GM12878 (cell line): ENCODE data around the gene CCDC88C. TPM values are rescaled to one million over a fixed set of nuclear protein-coding genes. Genes with fewer than 3 reads are reported as not detected.

Experiments used
- ATAC-seq: fragments of 200-7000 bp; cut with Tn5 transposase; 3 replicates; pipeline ENCODE4 v1.9.1; 2020; ENCODE audit warnings: mild to moderate bottlenecking, moderate library complexity
- BruUV-seq: library from RNA; stranded (reverse); fragments of 400-500 nt; replicated peaks from 2 replicates; lab custom pipeline; 2021; lab: Mats Ljungman, UMichigan
- CTCF ChIA-PET: fragments of 300-600 bp; sonication (Branson Sonifier 250); formaldehyde crosslinking; extraction: SDS; loops from one replicate; lab custom pipeline; 2021; ENCODE audit warnings: inconsistent platforms; lab: Yijun Ruan, JAX
- POLR2A ChIA-PET: fragments of 350-600 bp; formaldehyde crosslinking; extraction: SDS; loops from one replicate; lab custom pipeline; 2021; ENCODE audit warnings: inconsistent platforms; lab: Charles Lee
- RAD21 ChIA-PET: fragments of 300-600 bp; sonication (Branson Sonifier 250); formaldehyde crosslinking; loops from one replicate; lab custom pipeline; 2023; ENCODE audit warnings: antibody characterized with exemption; ENCODE audit not compliant: unreplicated experiment; lab: Charles Lee
- SMC1A ChIA-PET: fragments of 300-600 bp; sonication (Branson Sonifier 250); formaldehyde crosslinking; loops from one replicate; lab custom pipeline; 2023; ENCODE audit not compliant: unreplicated experiment, uncharacterized antibody; lab: Charles Lee
- DNase-seq: peaks from one replicate; pipeline ENCODE4 v3.0.0-alpha.2; 2011; ENCODE audit warnings: low read depth, low spot score
- FAIRE-seq: peaks from 3 replicates; lab custom pipeline; 2011; peaks lifted over from hg19 to GRCh38; lab: Jason Lieb, UNC
- H2AFZ ChIP-seq: 2 replicates; pipeline ENCODE4 v1.6.0; 2011; ENCODE audit warnings: low read depth, low read length, control low read depth; ENCODE audit not compliant: control insufficient read depth
- H3K27ac ChIP-seq: 2 replicates; pipeline ENCODE4 v1.5.1; 2011; ENCODE audit warnings: control low read depth; ENCODE audit not compliant: control insufficient read depth, insufficient read depth
- H3K27me3 ChIP-seq, 2 experiments: replicated peaks in 1 of 2; 2 replicates each; pipeline versions ENCODE4 v1.6.0 to v1.6.1; 2011; ENCODE audit warnings: low read length in 1 of 2; ENCODE audit not compliant: control insufficient read depth in 2 of 2, insufficient read depth in 2 of 2
- H3K36me3 ChIP-seq, 2 experiments: 2 replicates each; pipeline ENCODE4 v1.5.1; 2011; ENCODE audit warnings: low read length in 1 of 2; ENCODE audit not compliant: control insufficient read depth in 2 of 2, insufficient read depth in 2 of 2
- H3K4me1 ChIP-seq: 2 replicates; pipeline ENCODE4 v1.6.1; 2011; ENCODE audit warnings: mild to moderate bottlenecking, low read length, moderate library complexity, mixed read lengths; ENCODE audit not compliant: control insufficient read depth, insufficient read depth
- H3K4me2 ChIP-seq: 2 replicates; pipeline ENCODE4 v1.6.0; 2011; ENCODE audit warnings: control low read depth; ENCODE audit not compliant: control insufficient read depth, insufficient read depth
- H3K4me3 ChIP-seq: fragments of 200-600 bp; sonication (generic); 2 replicates; pipeline ENCODE4 v1.5.1; 2016
- H3K79me2 ChIP-seq: 2 replicates; pipeline ENCODE4 v1.6.0; 2011; ENCODE audit warnings: low read length; ENCODE audit not compliant: control insufficient read depth, insufficient read depth
- H3K9ac ChIP-seq: 2 replicates; pipeline ENCODE4 v1.8.0; 2011; ENCODE audit warnings: low read length, control low read depth, mixed read lengths; ENCODE audit not compliant: control insufficient read depth, insufficient read depth
- H3K9me3 ChIP-seq: replicated peaks from 3 replicates; pipeline ENCODE4 v1.5.1; 2011; ENCODE audit warnings: mild to moderate bottlenecking, low read length; ENCODE audit not compliant: control insufficient read depth, insufficient read depth
- H4K20me1 ChIP-seq: 2 replicates; pipeline ENCODE4 v1.6.0; 2011; ENCODE audit not compliant: control insufficient read depth, insufficient read depth
- EGR1 ChIP-seq, 2 experiments: IDR thresholded peaks; 1 replicate in 1 of 2; 2 replicates in 1 of 2; pipeline ENCODE4 v1.6.1; 2011 to 2012; ENCODE audit warnings: low read depth in 2 of 2, low read length in 2 of 2, borderline replicate concordance in 1 of 2, mild to moderate bottlenecking in 1 of 2, moderate library complexity in 1 of 2
- EZH2 ChIP-seq: IDR thresholded peaks from 2 replicates; pipeline ENCODE4 v1.6.1; 2012; ENCODE audit warnings: low read depth, mild to moderate bottlenecking, control low read depth, inconsistent platforms, low read length, borderline replicate concordance; ENCODE audit not compliant: control insufficient read depth
- IRF4 ChIP-seq: IDR thresholded peaks from 2 replicates; pipeline ENCODE4 v1.6.1; 2011; ENCODE audit warnings: low read depth, low read length
- LARP7 ChIP-seq: fragments of 450-650 bp; IDR thresholded peaks from 2 replicates; pipeline ENCODE4 v1.6.1; 2017; ENCODE audit warnings: mild to moderate bottlenecking
- MAX ChIP-seq: IDR thresholded peaks from 2 replicates; pipeline ENCODE4 v1.6.1; 2012; ENCODE audit warnings: low read depth, low read length, improper control_type of control experiment
- NFXL1 ChIP-seq: fragments of 450-650 bp; IDR thresholded peaks from 2 replicates; pipeline ENCODE4 v1.6.1; 2017; ENCODE audit warnings: antibody characterized with exemption, mild to moderate bottlenecking, borderline replicate concordance
- PAX5 ChIP-seq: IDR thresholded peaks from 2 replicates; pipeline ENCODE4 v1.6.1; 2011; ENCODE audit warnings: low read depth, low read length, borderline replicate concordance
- POU2F2 ChIP-seq: IDR thresholded peaks from 3 replicates; pipeline ENCODE4 v1.6.1; 2011; ENCODE audit warnings: low read depth, mild to moderate bottlenecking, low read length, borderline replicate concordance
- RAD51 ChIP-seq: fragments of 450-650 bp; IDR thresholded peaks from 2 replicates; pipeline ENCODE4 v1.6.1; 2016; ENCODE audit warnings: moderate library complexity, mild to moderate bottlenecking, inconsistent platforms
- RCOR1 ChIP-seq: conservative IDR thresholded peaks from 2 replicates; pipeline ENCODE4 v1.6.1; 2012; ENCODE audit warnings: low read depth, low read length, improper control_type of control experiment
- SMC3 ChIP-seq: IDR thresholded peaks from 2 replicates; pipeline ENCODE4 v1.6.1; 2011; ENCODE audit warnings: low read length, improper control_type of control experiment, borderline replicate concordance
- SPI1 ChIP-seq: IDR thresholded peaks from 2 replicates; pipeline ENCODE4 v1.6.1; 2011; ENCODE audit warnings: low read depth, mild to moderate bottlenecking, low read length, moderate library complexity, borderline replicate concordance; ENCODE audit not compliant: insufficient read depth
- STAT1 ChIP-seq: fragments of 450-650 bp; conservative IDR thresholded peaks from 2 replicates; pipeline ENCODE4 v1.6.1; 2014; ENCODE audit warnings: antibody characterized with exemption, mild to moderate bottlenecking
- TBL1XR1 ChIP-seq: IDR thresholded peaks from 2 replicates; pipeline ENCODE4 v1.6.1; 2012; ENCODE audit warnings: low read depth, low read length, improper control_type of control experiment
- YBX1 ChIP-seq: fragments of 450-650 bp; IDR thresholded peaks from 2 replicates; pipeline ENCODE4 v1.6.1; 2016; ENCODE audit warnings: antibody characterized with exemption
- ZNF217 ChIP-seq: fragments of 450-650 bp; IDR thresholded peaks from 2 replicates; pipeline ENCODE4 v1.6.1; 2017; ENCODE audit warnings: antibody characterized with exemption, mild to moderate bottlenecking
- ZSCAN29 ChIP-seq: fragments of 450-650 bp; IDR thresholded peaks from 2 replicates; pipeline ENCODE4 v1.6.1; 2017; ENCODE audit warnings: mild to moderate bottlenecking, moderate library complexity
- WGBS: methylation state at CpG from one replicate; pipeline ENCODE4 v1.1.6; 2016; ENCODE audit warnings: low lambda C conversion rate; ENCODE audit not compliant: insufficient replicate concordance, insufficient coverage; ENCODE audit errors: missing lambda C conversion rate; 5-methylcytosine and 5-hydroxymethylcytosine counted together
- in situ Hi-C: fragments of 300-500 bp; cut with MboI; formaldehyde crosslinking; loops from 9 replicates; pipeline ENCODE4 v1.14.3; 2018; ENCODE audit warnings: mixed read lengths
- intact Hi-C: fragments of 100-400 bp; cut with micrococcal nuclease; formaldehyde crosslinking; loops from one replicate; pipeline ENCODE4 v1.14.2; 2022; ENCODE audit not compliant: unreplicated experiment
- polyA plus RNA-seq, 11 experiments: library from polyadenylated mRNA; depleted of rRNA in 4 of 11; unstranded in 6 of 11; stranded (reverse) in 5 of 11; fragments of >200 nt; fragmentation: Nextera tagmentation in 4 of 11; fragmentation: Illumina TruSeq in 1 of 11; extraction: Ambion mirVana in 4 of 11; extraction: Trizol in 1 of 11; gene quantifications; 1 replicate in 1 of 11; 2 replicates in 10 of 11; pipeline versions ENCODE4 v1.2.1 to v1.2.3, GENCODE V29; 2011 to 2016; ENCODE audit warnings: inconsistent platforms in 2 of 11, missing spikeins in 2 of 11, low read depth in 1 of 11
- total RNA-seq, 4 experiments: library from RNA; depleted of rRNA in 3 of 4; stranded (reverse); fragments of >200 nt in 3 of 4; fragmentation: Illumina TruSeq in 1 of 4; extraction: Trizol in 1 of 4; gene quantifications; 2 replicates each; pipeline versions ENCODE4 v1.2.1 to v1.2.3, GENCODE V29; 2013 to 2021

The CCDC88C gene
- total and polyA plus RNA-seq, 10 of the 15 experiments (the other 5 are each of a cell fraction or from before 2014, with no cell fraction given): 4.0 to 79.6 (median 36.6) TPM

- POLR2A ChIA-PET: no interaction called here
- Histone ChIP-seq H3K27ac (no peak overlapping the region), H3K9ac (no peak overlapping the region), H3K9me3 (peaks cover 10% of the 10 kb centered on the region), H2AFZ (no peak overlapping the region), H3K27me3 (no peaks in the 10 kb centered on the region), H3K36me3 (peaks cover 0 to 8% of the 10 kb centered on the region in 2 experiments; a peak in 2 of 4 replicates), H4K20me1 (no peaks in the 10 kb centered on the region), H3K79me2 (no peaks in the 10 kb centered on the region; the same call in 1 of the 2 replicates), H3K4me1 (peaks cover 38% of the 10 kb centered on the region)
- BruUV-seq: no TSS peak
- SMC1A ChIA-PET: interaction anchor here (1.5 kb wide), 1 partner anchor 17 kb away, joined by 3 read pairs; no protein-coding TSS in a partner anchor
- CTCF ChIA-PET: no interaction called here
- no peak for FAIRE-seq
- 98% methylated on average over 2 of the region's 2 CpGs for WGBS
- DNase-seq: no peak
- RAD21 ChIA-PET: no interaction called here
- TF ChIP-seq PAX5: no peak
- no peak for TF ChIP-seq EZH2
- no peak for TF ChIP-seq MAX
- no peak for TF ChIP-seq ZSCAN29
- TF ChIP-seq POU2F2: no peak
- no peak for TF ChIP-seq RAD51
- no peak for TF ChIP-seq EGR1 (IDR thresholded peaks at IDR 0.05; ENCODE audit: borderline replicate concordance in 1 of 2, low read depth in 2 of 2, low read length in 2 of 2)
- no peak for TF ChIP-seq NFXL1
- TF ChIP-seq ZNF217: no peak
- no peak for TF ChIP-seq SPI1
- no peak for TF ChIP-seq STAT1
- TF ChIP-seq RCOR1: no peak
- no peak for TF ChIP-seq SMC3
- TF ChIP-seq YBX1: no peak
- no peak for TF ChIP-seq TBL1XR1
- no peak for TF ChIP-seq LARP7
- no peak for TF ChIP-seq IRF4
- TF ChIP-seq, all 136 proteins: peak for 0
- no peak overlapping the region for H3K4me3 ChIP-seq
- intact Hi-C loops (no loop called here), in situ Hi-C loops (no loop called here)
- no peak for ATAC-seq
- H3K4me2 ChIP-seq: no peak overlapping the region
Observed at GRCh38 chr14:91232603-91233002, 185.0 kb downstream of the CCDC88C start.
